Stimulated activated CD8-positive, alpha-beta memory T cell treated with anti-CD3 and anti-CD28 coated beads, Interleukin-12 subunit alpha, Interleukin-12 subunit beta, amount 100 ng/mL, for 24 hours (primary cell): ENCODE data around the gene PLA2G4B.
"Not testable (repeated sequence)": the region's sequence is repeated elsewhere in the genome, so short reads cannot be mapped to it uniquely, and the experiment has no call there.

Experiments used
- DNase-seq: peaks from one replicate; pipeline ENCODE4 v3.0.0-alpha.2; 2020; ENCODE audit errors: extremely low read depth

PLA2G4B gene

DNA sequence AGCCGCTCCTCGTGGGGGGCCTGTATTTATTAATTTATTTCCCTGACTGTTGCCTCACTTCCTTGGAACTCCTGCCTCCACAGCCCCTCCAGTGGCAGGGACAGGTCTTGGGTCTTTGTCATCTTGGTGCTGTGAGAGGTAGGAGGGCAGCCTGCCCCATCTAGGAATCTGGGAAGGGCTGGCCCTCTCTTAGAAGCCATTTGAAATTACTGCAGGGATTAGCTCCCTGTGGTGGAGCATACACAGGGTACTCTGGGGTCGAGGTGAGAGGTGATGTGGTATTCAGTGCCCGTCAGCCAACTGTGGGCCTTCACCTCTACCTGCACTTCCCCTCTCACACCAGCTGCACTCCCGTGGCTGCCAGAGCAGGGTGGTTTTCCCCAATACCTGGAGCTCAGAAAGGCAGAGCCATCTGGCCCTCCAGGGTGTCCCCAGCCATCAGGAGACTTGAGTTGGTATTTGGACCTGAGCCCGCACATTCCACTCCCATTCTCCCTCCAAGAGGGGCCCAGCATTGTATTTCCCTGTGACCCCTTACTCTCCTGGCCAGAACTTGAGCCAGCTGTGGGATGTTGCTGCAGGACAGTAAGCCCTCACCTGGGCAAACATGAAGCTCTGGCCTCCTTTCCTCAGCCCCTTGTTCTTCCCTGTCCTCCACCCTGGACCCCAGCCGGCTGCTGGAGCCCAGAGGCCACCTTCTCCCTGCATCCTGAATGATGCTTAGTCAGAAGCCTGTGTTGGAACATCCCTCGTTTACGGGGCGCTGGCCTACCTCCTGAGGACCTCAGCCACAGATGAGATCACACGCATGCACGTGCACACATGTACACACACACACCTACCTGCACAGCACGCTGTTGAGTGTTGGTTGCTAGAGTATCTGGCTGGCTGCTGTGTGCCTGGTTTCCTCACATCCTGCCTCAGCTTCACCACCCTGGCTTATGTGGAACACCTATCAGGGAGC is 12.8 kb upstream of the PLA2G4B start:
- DNase-seq, result no peak

DNA sequence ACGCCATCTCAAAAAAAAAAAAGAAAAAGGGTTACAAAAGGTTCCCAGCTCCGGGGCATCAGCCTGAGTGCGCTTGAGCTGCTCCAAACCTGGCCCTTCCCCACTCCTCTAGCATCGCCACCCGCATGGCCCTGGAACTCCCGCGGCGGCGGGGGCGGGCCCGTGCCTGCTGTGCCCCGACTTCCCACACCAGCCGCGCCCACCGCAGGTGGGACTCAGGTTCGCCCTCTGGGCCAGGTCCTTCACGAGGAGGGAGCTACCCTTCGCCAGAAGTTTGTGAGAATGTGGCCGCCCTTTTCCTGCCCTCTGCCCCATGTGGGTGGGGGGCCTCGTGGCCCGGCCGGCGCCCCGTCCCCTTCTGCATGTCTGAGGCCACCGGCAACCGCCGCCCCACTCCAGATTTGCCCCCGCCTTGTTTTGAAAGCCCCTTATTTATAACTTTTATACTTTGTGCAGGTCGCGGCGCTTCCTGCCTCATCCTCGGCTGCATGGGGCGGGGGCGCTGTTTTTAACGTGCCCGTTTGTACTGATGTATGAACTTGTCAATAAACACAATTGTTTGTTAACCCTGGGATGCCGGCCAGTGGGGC is 11.3 kb upstream of the PLA2G4B start:
- no peak for DNase-seq

DNA sequence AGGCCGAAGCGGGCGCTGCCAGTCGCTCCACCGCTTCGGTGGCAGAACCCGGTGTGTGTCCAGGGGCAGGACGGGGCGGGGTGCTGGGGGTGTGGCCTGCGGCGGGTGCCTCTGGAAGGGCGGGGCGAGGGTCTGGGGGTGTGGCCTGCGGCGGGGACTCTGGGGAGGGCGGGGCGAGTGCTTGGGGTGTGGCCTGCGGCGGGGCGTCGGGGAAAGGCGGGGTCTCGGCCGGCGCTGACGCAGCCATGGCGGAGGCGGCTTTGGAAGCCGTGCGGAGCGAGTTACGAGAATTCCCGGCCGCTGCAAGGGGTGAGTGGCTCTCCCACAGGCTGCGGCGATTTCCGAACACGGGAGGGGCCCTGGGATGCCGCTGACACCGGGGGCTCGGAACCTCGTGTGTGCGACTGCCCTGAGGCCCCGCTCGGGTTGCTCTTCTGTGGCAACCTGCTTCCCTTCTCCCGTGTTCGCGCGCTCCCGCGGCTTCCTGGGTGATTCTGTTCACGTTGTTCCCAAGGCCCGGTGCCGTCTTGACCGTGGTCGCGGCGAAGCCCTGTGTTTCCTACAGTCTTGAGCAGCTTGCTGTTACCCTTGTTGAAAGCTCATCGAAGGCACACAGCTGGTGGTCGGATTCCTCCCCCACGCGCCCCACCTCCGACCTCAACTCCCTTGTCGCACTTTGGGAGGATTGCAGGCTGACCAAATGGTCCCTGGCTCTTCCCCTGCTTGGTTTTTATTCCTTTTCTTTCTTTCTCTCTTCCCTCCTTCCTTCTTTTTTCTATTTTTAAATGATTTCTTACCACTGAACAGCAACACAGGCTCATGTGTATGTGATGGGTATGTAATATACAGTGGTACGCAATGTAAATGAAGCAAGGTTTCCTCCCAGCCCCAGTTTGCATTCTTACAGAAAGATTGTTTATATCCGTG is 10.5 kb upstream of the PLA2G4B start, which contains the start of gene JMJD7:
Gene JMJD7, plus strand, starts transcription at position 213 of the 927 bp plus-strand sequence. Its CDS starts 33 bp downstream, at position 246.
- peak; percentile 89 for DNase-seq

GRCh38 chr15:41828807-41829141 is 9.9 kb upstream of the PLA2G4B start:
- DNase-seq, result no peak

- no peak for DNase-seq
Measured at GRCh38 chr15:41829959-41830646, 8.5 kb upstream of the PLA2G4B start.

DNA sequence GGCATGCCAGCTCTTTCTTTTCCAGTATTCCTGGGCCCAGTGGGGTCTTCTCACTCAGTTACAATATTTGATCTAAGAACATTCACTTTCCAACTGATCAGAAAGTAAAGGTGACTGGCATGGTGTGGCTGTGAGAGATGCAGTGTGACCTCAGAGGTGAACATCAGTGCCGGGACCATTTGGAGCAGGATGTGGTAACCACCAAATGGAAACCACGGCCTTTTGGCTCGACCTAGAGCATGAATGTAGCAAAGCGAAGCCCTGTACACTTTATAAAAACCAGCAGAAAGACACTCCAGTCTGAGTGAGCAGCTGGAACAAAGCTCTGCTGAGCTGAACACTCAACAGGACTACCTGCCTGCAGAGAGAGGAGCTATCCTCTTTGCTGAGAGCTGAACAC is 7.4 kb upstream of the PLA2G4B start:
- not testable (repeated sequence) for DNase-seq

GRCh38 chr15:41832208-41832607 is 6.4 kb upstream of the PLA2G4B start:
- DNase-seq, result no peak

GRCh38 chr15:41832875-41833274 is 5.8 kb upstream of the PLA2G4B start:
- no peak for DNase-seq

- no peak for DNase-seq
Measured at GRCh38 chr15:41834096-41834495, 4.6 kb upstream of the PLA2G4B start.

- DNase-seq, result no peak
Measured at GRCh38 chr15:41836073-41836472, 2.6 kb upstream of the PLA2G4B start.

DNA sequence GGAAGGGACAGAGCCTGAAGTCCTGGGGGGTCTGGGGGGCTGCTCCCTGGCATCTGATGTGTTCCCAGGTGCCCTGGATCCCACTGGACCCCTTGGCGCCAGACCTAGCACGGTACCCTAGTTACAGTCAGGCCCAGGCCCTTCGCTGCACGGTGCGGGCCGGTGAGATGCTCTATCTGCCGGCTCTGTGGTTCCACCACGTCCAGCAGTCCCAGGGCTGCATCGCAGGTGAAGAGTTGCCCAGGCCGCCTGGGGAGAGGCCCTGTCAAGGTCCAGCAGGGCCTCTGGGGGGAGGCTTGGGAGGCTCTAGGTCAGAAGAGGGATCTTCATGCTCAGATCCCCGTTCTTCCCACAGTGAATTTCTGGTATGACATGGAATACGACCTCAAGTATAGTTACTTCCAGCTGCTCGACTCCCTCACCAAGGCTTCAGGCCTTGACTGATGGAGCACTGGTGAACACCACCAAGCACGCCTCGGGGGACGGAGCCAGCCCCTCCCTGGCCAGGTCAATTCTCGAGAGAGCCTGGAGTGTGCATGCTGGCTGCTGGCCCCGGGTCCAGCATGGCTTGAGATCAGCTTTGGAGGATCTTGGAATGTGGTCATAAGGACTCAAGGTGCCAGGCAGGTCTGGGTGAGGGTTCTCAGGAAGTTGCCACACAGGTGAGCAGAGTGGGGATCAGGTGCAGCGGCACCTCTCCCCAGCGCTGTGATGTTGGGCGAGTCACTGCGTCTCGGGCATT is 1.8 kb upstream of the PLA2G4B start:
- DNase-seq, result no peak

GRCh38 chr15:41839781-41840491 is 1.3 kb downstream of the PLA2G4B start:
- DNase-seq, result no peak

GRCh38 chr15:41840673-41841072 is 2.0 kb downstream of the PLA2G4B start:
- DNase-seq, result no peak

GRCh38 chr15:41841131-41841530 is 2.5 kb downstream of the PLA2G4B start:
- DNase-seq, result no peak

- no peak for DNase-seq
Measured at GRCh38 chr15:41842229-41842628, 3.6 kb downstream of the PLA2G4B start.

GRCh38 chr15:41843571-41843970 is 4.9 kb downstream of the PLA2G4B start:
- no peak for DNase-seq

DNA sequence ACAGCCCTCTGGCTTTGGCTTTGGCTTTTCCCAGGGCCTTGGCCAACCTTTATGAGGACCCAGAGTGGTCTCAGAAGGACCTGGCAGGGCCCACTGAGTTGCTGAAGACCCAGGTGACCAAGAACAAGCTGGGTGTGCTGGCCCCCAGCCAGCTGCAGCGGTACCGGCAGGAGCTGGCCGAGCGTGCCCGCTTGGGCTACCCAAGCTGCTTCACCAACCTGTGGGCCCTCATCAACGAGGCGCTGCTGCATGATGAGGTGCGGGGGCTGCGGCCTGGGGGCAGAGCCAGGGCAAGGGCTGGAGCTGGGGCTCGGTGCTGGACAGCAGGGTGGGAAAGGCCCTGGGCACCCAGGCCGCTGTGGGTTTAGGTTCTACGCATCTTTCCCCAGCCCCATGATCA is 6.2 kb downstream of the PLA2G4B start:
- DNase-seq, result no peak

DNA sequence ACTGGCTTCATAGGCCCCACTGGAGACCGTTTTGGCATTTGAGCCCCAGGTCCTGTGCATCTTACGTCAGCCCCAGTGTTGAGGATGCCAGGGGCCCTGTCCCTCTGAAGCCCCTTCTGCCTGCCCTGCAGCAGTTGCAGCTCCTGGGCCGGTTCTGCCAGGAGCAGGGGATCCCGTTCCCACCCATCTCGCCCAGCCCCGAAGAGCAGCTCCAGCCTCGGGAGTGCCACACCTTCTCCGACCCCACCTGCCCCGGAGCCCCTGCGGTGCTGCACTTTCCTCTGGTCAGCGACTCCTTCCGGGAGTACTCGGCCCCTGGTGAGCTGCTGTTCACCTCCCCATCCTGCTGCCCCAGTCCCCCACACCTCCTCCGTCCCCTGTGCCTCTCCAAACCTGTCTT is 8.6 kb downstream of the PLA2G4B start:
- no peak for DNase-seq

DNA sequence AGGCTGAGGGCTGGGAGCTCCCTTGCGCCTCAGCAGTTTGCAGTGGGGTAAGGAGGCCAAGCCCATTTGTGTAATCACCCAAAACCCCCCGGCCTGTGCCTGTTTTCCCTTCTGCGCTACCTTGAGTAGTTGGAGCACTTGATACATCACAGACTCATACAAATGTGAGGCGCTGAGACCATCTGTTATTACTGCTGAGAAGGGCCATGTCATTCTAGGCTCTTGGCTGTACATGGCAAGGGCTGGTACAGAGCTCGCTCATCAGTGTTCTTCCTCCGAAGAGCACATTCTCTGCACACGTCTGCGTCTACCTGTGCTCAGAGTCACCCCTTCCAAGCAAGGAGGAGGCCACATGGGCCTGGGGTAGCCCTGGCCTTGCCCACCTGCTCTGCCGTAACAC is 9.3 kb downstream of the PLA2G4B start:
- DNase-seq, result no peak

DNA sequence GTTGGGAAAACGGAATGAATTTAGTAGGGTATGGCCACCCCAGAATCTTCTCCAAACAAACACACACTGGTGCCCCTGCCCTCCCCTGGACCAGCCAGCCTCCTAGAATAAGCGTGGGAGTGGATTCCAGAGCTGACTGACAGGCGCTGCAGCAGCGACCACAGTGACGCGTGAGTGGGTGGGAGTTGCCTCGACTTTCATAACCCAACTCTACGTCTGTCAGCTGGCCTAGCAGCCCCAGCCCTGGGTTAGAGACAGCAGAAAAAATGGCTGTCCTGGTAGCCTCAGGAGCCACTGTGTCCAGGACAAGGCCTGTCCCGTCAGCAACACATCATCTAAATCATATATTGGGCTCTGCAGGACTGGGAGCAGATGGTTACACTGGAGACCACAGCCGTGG is 10.0 kb downstream of the PLA2G4B start:
- no peak for DNase-seq
